Measurements from ENCODE around the gene TRIO. TPM values are rescaled to one million over a fixed set of nuclear protein-coding genes. Genes with fewer than 3 reads are reported as not detected.

TRIO gene
- total and polyA plus RNA-seq, 2 of the 8 experiments (the other 6 are each of a cell fraction or from before 2014, with no cell fraction given) = 35.1 to 69.1 TPM

- H3K4me3 ChIP-seq (ENCODE audit: extremely low read depth in 1 of 4, insufficient read depth in 2 of 4, low read depth in 3 of 4, low read length in 4 of 4) = no peak overlapping the region
- no peak overlapping the region for H3K56ac ChIP-seq (replicated peaks; ENCODE audit: insufficient read length, low read depth, low read length)
- H2AFZ ChIP-seq (ENCODE audit: low read length) = no peak overlapping the region
- no peak overlapping the region for H2BK120ac ChIP-seq (replicated peaks; ENCODE audit: low read depth, low read length)
- ChIA-PET CTCF (ENCODE audit: partially characterized antibody) (interaction anchor here (0.8 to 1.3 kb wide), 5 partner anchors 22 to 89 kb away, joined by 3 to 4 read pairs (median 3); no protein-coding TSS in a partner anchor), POLR2A (ENCODE audit: partially characterized antibody) (interaction anchor here (0.6 kb wide), 1 partner anchor 86 kb away, joined by 3 read pairs; no protein-coding TSS in a partner anchor)
- no peak overlapping the region for H4K8ac ChIP-seq (ENCODE audit: extremely low read depth, insufficient read depth, low read length)
- H3K23me2 ChIP-seq (ENCODE audit: low read depth, low read length) = no peaks in the 10 kb centered on the region; the same call in 1 of the 2 replicates
- H3K36me3 ChIP-seq (ENCODE audit: control insufficient read depth in 2 of 4, insufficient read depth in 4 of 4, low read length in 3 of 4) = no peaks in the 10 kb centered on the region
- H3K4ac ChIP-seq (replicated peaks; ENCODE audit: insufficient read length, low read depth, low read length) = no peak overlapping the region
- no peak overlapping the region for H2BK15ac ChIP-seq (ENCODE audit: low read length)
- no peak overlapping the region for H2AK5ac ChIP-seq (ENCODE audit: low read depth, low read length)
- H3K4me1 ChIP-seq (replicated peaks in 1 of 4; ENCODE audit: control insufficient read depth in 3 of 4, insufficient read depth in 4 of 4, low read length in 3 of 4) = peaks cover 5 to 25% (median 17%) of the 10 kb centered on the region in 4 experiments; a peak in 6 of 7 replicates
- no peak overlapping the region for H3K18ac ChIP-seq (ENCODE audit: extremely low read depth, low read length)
- H4K20me1 ChIP-seq (replicated peaks in 1 of 2; ENCODE audit: control insufficient read depth in 1 of 2, insufficient read depth in 2 of 2, low read length in 2 of 2) = peaks cover 23 to 30% of the 10 kb centered on the region in 2 experiments
- H3K23ac ChIP-seq (ENCODE audit: insufficient read length) = no peak overlapping the region
- 77% methylated on average over 8 of the region's 8 CpGs; no CpG with 5 or more reads in 1 of the 2 experiments for WGBS, 2 experiments (ENCODE audit: extremely low coverage in 1 of 2, insufficient coverage in 1 of 2, insufficient read length in 1 of 2, insufficient replicate concordance in 2 of 2, low coverage in 1 of 2, low lambda C conversion rate in 2 of 2, missing lambda C conversion rate in 1 of 2)
- no peak overlapping the region for H2BK20ac ChIP-seq (ENCODE audit: low read length)
- H3K4me2 ChIP-seq (ENCODE audit: insufficient read depth in 1 of 2, low read depth in 2 of 2, low read length in 2 of 2) = peak overlapping the region in 1 of 2 experiments; percentile 29; a peak in 2 of 4 replicates
- H3K79me1 ChIP-seq (ENCODE audit: low read depth, low read length) = peaks cover 11% of the 10 kb centered on the region
- H2BK5ac ChIP-seq (ENCODE audit: low read depth, low read length) = no peak overlapping the region
- no peak overlapping the region for H4K91ac ChIP-seq (replicated peaks; ENCODE audit: insufficient read length, low read length)
- H4K5ac ChIP-seq (ENCODE audit: insufficient read length, low read depth, low read length) = no peak overlapping the region
- peaks cover 24 to 98% of the 10 kb centered on the region in 2 experiments for H3K79me2 ChIP-seq (ENCODE audit: control insufficient read depth in 1 of 2, insufficient read depth in 2 of 2, low read length in 2 of 2)
- H3K14ac ChIP-seq (ENCODE audit: insufficient read length) = no peak overlapping the region
- H3K27ac ChIP-seq (ENCODE audit: low read depth, low read length) = no peak overlapping the region
- H2BK12ac ChIP-seq (ENCODE audit: low read depth, low read length) = no peak overlapping the region
- H3K9ac ChIP-seq (replicated peaks in 1 of 4; ENCODE audit: extremely low read depth in 1 of 4, low read depth in 3 of 4, low read length in 3 of 4) = peak overlapping the region in 1 of 4 experiments; percentile 10; a peak in 1 of 7 replicates
- H3K27me3 ChIP-seq (replicated peaks in 1 of 4; ENCODE audit: control insufficient read depth in 3 of 4, extremely low read depth in 1 of 4, insufficient read depth in 3 of 4, low read length in 3 of 4) = no peaks in the 10 kb centered on the region
- FAIRE-seq (no peak), DNase-seq (ENCODE audit: low read depth in 1 of 2, low spot score in 2 of 2) (no peak)
- H3K9me3 ChIP-seq (ENCODE audit: insufficient read depth in 2 of 2, low read depth in 1 of 2, low read length in 1 of 2) = no peaks in the 10 kb centered on the region
- TF ChIP-seq HDAC2 (IDR thresholded peaks at IDR 0.05; ENCODE audit: borderline replicate concordance in 1 of 2, low read depth in 2 of 2, low read length in 2 of 2) (no peak), CTCF (IDR thresholded peaks at IDR 0.05; ENCODE audit: control extremely low read depth in 1 of 3, insufficient read depth in 1 of 3, low read depth in 1 of 3, low read length in 3 of 3) (no peak), SIN3A (conservative IDR thresholded peaks at IDR 0.05 in 1 of 2, IDR thresholded peaks at IDR 0.05 in 1 of 2; ENCODE audit: low read depth in 1 of 2, low read length in 2 of 2) (no peak), CREB1 (IDR thresholded peaks at IDR 0.05) (no peak), MAFK (IDR thresholded peaks at IDR 0.05; ENCODE audit: low read depth, low read length) (no peak), RFX5 (IDR thresholded peaks at IDR 0.05; ENCODE audit: borderline replicate concordance, low read depth, low read length) (no peak), SRF (IDR thresholded peaks at IDR 0.05; ENCODE audit: low read depth, low read length) (no peak)
Observed at GRCh38 chr5:14156650-14157492, 13.7 kb downstream of the TRIO start.
